Thyroid gland (tissue), 4 donors: ENCODE results near the gene COL16A1. TPM values are rescaled to one million over a fixed set of nuclear protein-coding genes. Genes with fewer than 3 reads are reported as not detected.

Source experiments
- DNase-seq, 2 donors: peaks; one replicate each; pipeline ENCODE4 v3.0.0-alpha.2; 2019
- H3K27ac ChIP-seq, 3 donors: fragments of 200-600 bp; sonication (generic); 1 replicate in 2 of 3; 2 replicates in 1 of 3; pipeline ENCODE4 v1.5.1; 2016 to 2019; ENCODE audit warnings: mild to moderate bottlenecking in 1 of 3, moderate library complexity in 1 of 3
- H3K27me3 ChIP-seq: fragments of 200-600 bp; sonication (generic); one replicate; pipeline ENCODE4 v1.5.1; 2019
- H3K36me3 ChIP-seq, 2 donors: fragments of 200-600 bp; sonication (generic); one replicate each; pipeline ENCODE4 v1.5.1; 2016 to 2019
- H3K4me1 ChIP-seq, 2 donors: fragments of 200-600 bp; sonication (generic); one replicate each; pipeline ENCODE4 v1.5.1; 2017 to 2019
- H3K4me3 ChIP-seq, 3 donors: fragments of 200-600 bp; sonication (generic); replicated peaks in 1 of 3; 1 replicate in 2 of 3; 2 replicates in 1 of 3; pipeline ENCODE4 v1.5.1; 2016; ENCODE audit warnings: mild to moderate bottlenecking in 1 of 3
- H3K9me3 ChIP-seq: fragments of 200-600 bp; sonication (generic); one replicate; pipeline ENCODE4 v1.5.1; 2017
- CTCF ChIP-seq, 6 experiments: fragments of 200-600 bp in 3 of 6; fragments of 450-650 bp in 3 of 6; sonication (generic) in 3 of 6; IDR thresholded peaks; one replicate each; pipeline ENCODE4 v1.5.1; 2016 to 2019; ENCODE audit warnings: antibody characterized with exemption in 6 of 6, mild to moderate bottlenecking in 2 of 6, inconsistent platforms in 1 of 6, moderate library complexity in 1 of 6
- POLR2A ChIP-seq, 2 donors: fragments of 450-650 bp; IDR thresholded peaks; one replicate each; pipeline ENCODE4 v1.6.1; 2017; ENCODE audit warnings: antibody characterized with exemption in 2 of 2, mild to moderate bottlenecking in 2 of 2, moderate library complexity in 1 of 2
- WGBS, 2 donors: methylation state at CpG; one replicate each; pipeline ENCODE4 v1.1.5; 2017; 5-methylcytosine and 5-hydroxymethylcytosine counted together
- intact Hi-C: fragments of 100-400 bp; cut with DNase I; formaldehyde crosslinking; loops from one replicate; pipeline ENCODE4 v1.15.1; 2023
- total RNA-seq, 4 donors: library from RNA; depleted of rRNA; stranded (reverse); fragments of >200 nt; gene quantifications; one replicate each; pipeline ENCODE4 v1.2.3, GENCODE V29; 2016

COL16A1 gene
- total RNA-seq, 4 donors from 2014 or later = 61.3 to 121 (median 97.1) TPM

GRCh38 chr1:31665234-31665878, 38.5 kb downstream of the COL16A1 start:
- Histone ChIP-seq H3K27me3 (no peaks in the 10 kb centered on the region), H3K27ac (peak overlapping the region; percentile 90 to 95 (median 94)), H3K4me3 (no peak overlapping the region), H3K9me3 (no peaks in the 10 kb centered on the region), H3K4me1 (peaks cover 48 to 76% of the 10 kb centered on the region in 2 donors), H3K36me3 (peaks cover 0 to 4% of the 10 kb centered on the region in 2 donors)
- 60 to 63% methylated on average over 4 of the region's 7 CpGs for WGBS, 2 donors
- peak; percentile 70 to 81 for DNase-seq
- intact Hi-C loops = loop anchor here (2.0 to 10.0 kb wide), 3 partner anchors 42 to 299 kb away; no protein-coding TSS in a partner anchor
- no peak for TF ChIP-seq CTCF (IDR thresholded peaks at IDR 0.05)
- no peak for TF ChIP-seq POLR2A (IDR thresholded peaks at IDR 0.05)

GRCh38 chr1:31664528-31664927, 39.3 kb downstream of the COL16A1 start:
- WGBS, 2 donors = 83 to 89% methylated on average over 7 to 9 of the region's 9 CpGs
- no peak for DNase-seq
- no peaks in the 10 kb centered on the region for H3K27me3 ChIP-seq
- peaks cover 39 to 68% of the 10 kb centered on the region in 2 donors for H3K4me1 ChIP-seq
- TF ChIP-seq CTCF (IDR thresholded peaks at IDR 0.05) (no peak), POLR2A (IDR thresholded peaks at IDR 0.05) (no peak)
- no peaks in the 10 kb centered on the region for H3K9me3 ChIP-seq
- peaks cover 0 to 4% of the 10 kb centered on the region in 2 donors for H3K36me3 ChIP-seq
- H3K4me3 ChIP-seq = no peak overlapping the region
- intact Hi-C loops = loop anchor here (2.0 to 10.0 kb wide), 2 partner anchors 126 to 300 kb away; no protein-coding TSS in a partner anchor
- peak overlapping the region; percentile 90 to 95 (median 94) for H3K27ac ChIP-seq

GRCh38 chr1:31663622-31664452, 40.0 kb downstream of the COL16A1 start:
- Histone ChIP-seq H3K9me3 (no peaks in the 10 kb centered on the region), H3K27ac (peak overlapping the region in 2 of 3 donors; percentile 90 to 94), H3K4me3 (no peak overlapping the region), H3K27me3 (no peaks in the 10 kb centered on the region), H3K36me3 (peaks cover 0 to 4% of the 10 kb centered on the region in 2 donors), H3K4me1 (peaks cover 32 to 61% of the 10 kb centered on the region in 2 donors)
- peak; percentile 48 to 53 for DNase-seq
- 56 to 58% methylated on average over 7 to 9 of the region's 9 CpGs for WGBS, 2 donors
- no peak for TF ChIP-seq POLR2A (IDR thresholded peaks at IDR 0.05)
- peak; percentile 76 to 93 (median 92) for TF ChIP-seq CTCF (IDR thresholded peaks at IDR 0.05)
- intact Hi-C loops = loop anchor here (2.0 to 10.0 kb wide), 2 partner anchors 127 to 301 kb away; no protein-coding TSS in a partner anchor

- DNase-seq = no peak
- Histone ChIP-seq H3K27ac (no peak overlapping the region), H3K36me3 (peaks cover 0 to 4% of the 10 kb centered on the region in 2 donors), H3K4me3 (no peak overlapping the region), H3K9me3 (no peaks in the 10 kb centered on the region), H3K27me3 (no peaks in the 10 kb centered on the region), H3K4me1 (peaks cover 32 to 47% of the 10 kb centered on the region in 2 donors)
- TF ChIP-seq CTCF (IDR thresholded peaks at IDR 0.05) = no peak
- WGBS, 2 donors = 94% methylated on average over 5 to 9 of the region's 12 CpGs
- intact Hi-C loops = loop anchor here (10.0 kb wide), 1 partner anchor 302 kb away; no protein-coding TSS in a partner anchor
These were observed 41.4 kb downstream of the COL16A1 start for GRCh38 chr1:31662463-31662862.
